ENCODE measurements around the gene CIITA.

Gene CIITA

DNA sequence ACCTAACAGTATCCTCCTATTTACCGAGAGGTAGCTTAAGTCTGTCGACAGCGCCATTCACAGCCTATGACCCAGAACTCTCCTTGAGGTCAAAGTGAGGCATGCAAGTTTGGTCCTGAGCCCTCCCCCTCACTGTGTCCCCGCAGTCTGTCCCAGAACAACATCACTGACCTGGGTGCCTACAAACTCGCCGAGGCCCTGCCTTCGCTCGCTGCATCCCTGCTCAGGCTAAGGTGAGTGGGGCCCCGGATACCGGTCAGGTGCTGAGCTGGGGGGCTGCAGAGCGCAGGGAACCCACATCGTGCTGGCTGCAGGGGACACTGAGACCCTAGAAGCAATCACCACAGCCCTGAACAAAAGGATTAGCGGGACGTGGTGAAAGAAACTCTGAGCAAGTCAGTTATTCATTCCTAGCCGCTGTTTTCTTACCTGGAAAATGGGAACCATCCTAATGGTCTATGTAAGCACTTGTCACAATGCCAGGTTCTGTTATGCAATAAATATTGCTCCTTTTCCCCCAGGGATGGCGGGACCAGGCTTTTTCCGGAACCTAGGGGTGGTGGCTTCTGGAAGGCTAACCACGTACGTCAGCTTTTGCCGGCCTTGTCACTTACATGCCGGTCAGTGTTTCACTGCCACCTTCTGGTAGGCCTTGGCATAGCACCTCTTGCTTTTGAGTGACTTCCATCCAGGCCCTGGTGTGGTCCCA lies 41.4 kb downstream of the CIITA start:
- Histone ChIP-seq H3K36me3 (ENCODE audit: control insufficient read depth, low read length) (peaks cover 77% of the 10 kb centered on the region), H3K79me2 (ENCODE audit: control insufficient read depth, low read length) (no peaks in the 10 kb centered on the region), H3F3A (ENCODE audit: control insufficient read depth, insufficient read depth) (peaks cover 4% of the 10 kb centered on the region; the same call in 1 of the 2 replicates), H3K27ac (ENCODE audit: low read depth, low read length) (no peak overlapping the region), H3K4me1 (ENCODE audit: control insufficient read depth, low read length) (peaks cover 30% of the 10 kb centered on the region), H3K9me2 (replicated peaks; ENCODE audit: control insufficient read depth, low read length) (no peaks in the 10 kb centered on the region), H4K20me1 (ENCODE audit: control insufficient read depth, insufficient read depth, low read depth, low read length) (no peaks in the 10 kb centered on the region; the same call in 1 of the 2 replicates), H3K4me3 (ENCODE audit: low read length) (no peak overlapping the region), H3K9me3 (ENCODE audit: control insufficient read depth, insufficient read depth, low read length) (no peaks in the 10 kb centered on the region), H3K27me3 (ENCODE audit: control insufficient read depth, low read length) (no peaks in the 10 kb centered on the region), H3K4me2 (ENCODE audit: low read length) (peak overlapping the region; percentile 19; the same call in 1 of the 2 replicates)
- TF ChIP-seq EZH2phosphoT487 (IDR thresholded peaks at IDR 0.05; ENCODE audit: borderline replicate concordance, low read length) (no peak), CTCF (IDR thresholded peaks at IDR 0.05; ENCODE audit: low read depth, low read length, poor library complexity, severe bottlenecking) (peak; percentile 93)

DNA sequence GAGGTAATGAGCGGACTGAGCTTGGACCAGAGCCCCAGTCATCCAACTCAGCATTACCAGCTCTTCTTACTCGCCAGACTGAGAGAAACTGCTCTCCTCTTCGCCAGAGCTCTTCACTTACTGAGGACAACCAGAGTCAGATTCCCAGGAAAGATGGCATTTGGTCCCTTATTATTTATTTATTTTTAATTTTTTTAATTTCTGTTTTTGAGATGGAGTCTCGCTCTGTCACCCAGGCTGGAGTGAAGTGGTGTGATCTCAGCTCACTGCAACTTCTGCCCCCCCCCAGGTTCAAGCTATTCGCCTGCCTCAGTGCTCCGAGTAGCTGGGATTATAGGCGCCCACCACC lies 42.0 kb downstream of the CIITA start:
- peaks cover 4% of the 10 kb centered on the region; the same call in 1 of the 2 replicates for H3F3A ChIP-seq (ENCODE audit: control insufficient read depth, insufficient read depth)
- TF ChIP-seq EZH2phosphoT487 (IDR thresholded peaks at IDR 0.05; ENCODE audit: borderline replicate concordance, low read length) (no peak), CTCF (IDR thresholded peaks at IDR 0.05; ENCODE audit: low read depth, low read length, poor library complexity, severe bottlenecking) (no peak)
- no peaks in the 10 kb centered on the region for H3K9me3 ChIP-seq (ENCODE audit: control insufficient read depth, insufficient read depth, low read length)
- H4K20me1 ChIP-seq (ENCODE audit: control insufficient read depth, insufficient read depth, low read depth, low read length) = no peaks in the 10 kb centered on the region; the same call in 1 of the 2 replicates
- H3K4me3 ChIP-seq (ENCODE audit: low read length) = no peak overlapping the region
- H3K9me2 ChIP-seq (replicated peaks; ENCODE audit: control insufficient read depth, low read length) = no peaks in the 10 kb centered on the region
- no peaks in the 10 kb centered on the region for H3K79me2 ChIP-seq (ENCODE audit: control insufficient read depth, low read length)
- H3K27ac ChIP-seq (ENCODE audit: low read depth, low read length) = no peak overlapping the region
- H3K4me1 ChIP-seq (ENCODE audit: control insufficient read depth, low read length) = peaks cover 26% of the 10 kb centered on the region
- H3K27me3 ChIP-seq (ENCODE audit: control insufficient read depth, low read length) = no peaks in the 10 kb centered on the region
- H3K36me3 ChIP-seq (ENCODE audit: control insufficient read depth, low read length) = peaks cover 81% of the 10 kb centered on the region
- no peak overlapping the region for H3K4me2 ChIP-seq (ENCODE audit: low read length)

GRCh38 chr16:10920726-10921427 lies 43.9 kb downstream of the CIITA start:
- no peak overlapping the region for H3K4me3 ChIP-seq (ENCODE audit: low read length)
- no peak for TF ChIP-seq EZH2phosphoT487 (IDR thresholded peaks at IDR 0.05; ENCODE audit: borderline replicate concordance, low read length)
- TF ChIP-seq CTCF (IDR thresholded peaks at IDR 0.05; ENCODE audit: low read depth, low read length, poor library complexity, severe bottlenecking) = no peak
- H3K4me1 ChIP-seq (ENCODE audit: control insufficient read depth, low read length) = peaks cover 11% of the 10 kb centered on the region
- H3K9me3 ChIP-seq (ENCODE audit: control insufficient read depth, insufficient read depth, low read length) = no peaks in the 10 kb centered on the region
- no peaks in the 10 kb centered on the region for H3K9me2 ChIP-seq (replicated peaks; ENCODE audit: control insufficient read depth, low read length)
- peaks cover 66% of the 10 kb centered on the region for H3K36me3 ChIP-seq (ENCODE audit: control insufficient read depth, low read length)
- H3K27ac ChIP-seq (ENCODE audit: low read depth, low read length) = no peak overlapping the region
- 0 out of 2 replicates have a peak, but pooled peaks cover 2% of the 10 kb centered on the region for H3F3A ChIP-seq (ENCODE audit: control insufficient read depth, insufficient read depth)
- no peaks in the 10 kb centered on the region for H4K20me1 ChIP-seq (ENCODE audit: control insufficient read depth, insufficient read depth, low read depth, low read length)
- no peak overlapping the region for H3K4me2 ChIP-seq (ENCODE audit: low read length)
- no peaks in the 10 kb centered on the region for H3K79me2 ChIP-seq (ENCODE audit: control insufficient read depth, low read length)
- no peaks in the 10 kb centered on the region for H3K27me3 ChIP-seq (ENCODE audit: control insufficient read depth, low read length)

Measured in DOHH2 (cell line).